ENCODE data around the gene UBASH3B.

- no peak for TF ChIP-seq POLR2A (IDR thresholded peaks at IDR 0.05)
- no peak for TF ChIP-seq CTCF (IDR thresholded peaks at IDR 0.05)
These were observed 29.4 kb upstream of the UBASH3B start for GRCh38 chr11:122625976-122626665.
